Ishikawa (cell line): Measurements from ENCODE around the gene SDHD.

Source experiments
- CEBPB ChIP-seq: IDR thresholded peaks from 2 replicates; pipeline ENCODE4 v1.6.1; 2012
- CREB1 ChIP-seq: IDR thresholded peaks from 2 replicates; pipeline ENCODE4 v1.6.1; 2012; ENCODE audit warnings: low read depth
- EGR1 ChIP-seq: IDR thresholded peaks from 2 replicates; pipeline ENCODE4 v1.6.1; 2012
- EP300 ChIP-seq: IDR thresholded peaks from 2 replicates; pipeline ENCODE4 v1.6.1; 2012; ENCODE audit warnings: borderline replicate concordance
- FOXM1 ChIP-seq: IDR thresholded peaks from 2 replicates; pipeline ENCODE4 v1.6.1; 2012; ENCODE audit warnings: low read depth, borderline replicate concordance
- MAX ChIP-seq: IDR thresholded peaks from 2 replicates; pipeline ENCODE4 v1.6.1; 2012
- RAD21 ChIP-seq: IDR thresholded peaks from 2 replicates; pipeline ENCODE4 v1.6.1; 2012; ENCODE audit warnings: low read depth
- REST ChIP-seq: IDR thresholded peaks from 2 replicates; pipeline ENCODE4 v1.6.1; 2012; ENCODE audit warnings: low read depth, mild to moderate bottlenecking
- TAF1 ChIP-seq: IDR thresholded peaks from 2 replicates; pipeline ENCODE4 v1.6.1; 2012; ENCODE audit warnings: low read depth, mild to moderate bottlenecking
- TCF12 ChIP-seq: IDR thresholded peaks from 2 replicates; pipeline ENCODE4 v1.6.1; 2012; ENCODE audit warnings: low read depth
- TEAD4 ChIP-seq: IDR thresholded peaks from 2 replicates; pipeline ENCODE4 v1.6.1; 2012
- USF1 ChIP-seq: IDR thresholded peaks from 2 replicates; pipeline ENCODE4 v1.6.1; 2012
- YY1 ChIP-seq: IDR thresholded peaks from 2 replicates; pipeline ENCODE4 v1.6.1; 2012; ENCODE audit warnings: low read depth
- ZBTB7A ChIP-seq: IDR thresholded peaks from 2 replicates; pipeline ENCODE4 v1.6.1; 2012; ENCODE audit warnings: low read depth

- TF ChIP-seq REST: no peak
- TF ChIP-seq EP300: no peak
- no peak for TF ChIP-seq TAF1
- TF ChIP-seq MAX: no peak
- no peak for TF ChIP-seq EGR1
- no peak for TF ChIP-seq FOXM1
- TF ChIP-seq TEAD4: no peak
- no peak for TF ChIP-seq ZBTB7A
- no peak for TF ChIP-seq CEBPB
- TF ChIP-seq USF1: no peak
- TF ChIP-seq CREB1: no peak
- no peak for TF ChIP-seq TCF12
- TF ChIP-seq RAD21: no peak
- TF ChIP-seq YY1: no peak
These were observed 11.3 kb downstream of the SDHD start for GRCh38 chr11:112097734-112098528.
